SK-N-SH treated with all-trans-retinoic acid at 6 μM for 48 hours (cell line): Measurements from ENCODE around the gene NFIB.
A peak's percentile ranks its signal among the peaks of the same experiment; 100 is the strongest.

Experiments used
- ATAC-seq: fragments of 200-7000 bp; cut with Tn5 transposase; 3 replicates; pipeline ENCODE4 v1.9.1; 2020; ENCODE audit warnings: mild to moderate bottlenecking, moderate library complexity
- ARNTL ChIP-seq: fragments of 450-650 bp; formaldehyde crosslinking; IDR thresholded peaks from 2 replicates; pipeline ENCODE4 v1.5.0; 2020; ENCODE audit warnings: low read depth, mild to moderate bottlenecking, moderate library complexity, borderline replicate concordance
- BACH2 ChIP-seq: fragments of 250-450 bp; sonication (Bioruptor Pico); IDR thresholded peaks from 2 replicates; pipeline ENCODE4 v1.9.0; 2021; ENCODE audit warnings: mild to moderate bottlenecking, borderline replicate concordance
- CREB5 ChIP-seq: fragments of 250-450 bp; sonication (Bioruptor Pico); IDR thresholded peaks from 2 replicates; pipeline ENCODE4 v1.5.1; 2020; ENCODE audit warnings: low read depth, mild to moderate bottlenecking, moderate library complexity
- CSDC2 ChIP-seq: fragments of 250-450 bp; sonication (Bioruptor Pico); IDR thresholded peaks from 2 replicates; pipeline ENCODE4 v1.5.0; 2020; ENCODE audit warnings: mild to moderate bottlenecking, moderate library complexity
- ESRRG ChIP-seq: fragments of 250-450 bp; sonication (Bioruptor Pico); IDR thresholded peaks from 2 replicates; pipeline ENCODE4 v1.6.1; 2021; ENCODE audit warnings: mild to moderate bottlenecking
- ISL1 ChIP-seq: fragments of 250-450 bp; sonication (Bioruptor Pico); IDR thresholded peaks from 2 replicates; pipeline ENCODE4 v2.1.2; 2022; ENCODE audit warnings: mild to moderate bottlenecking, moderate library complexity
- RARB ChIP-seq: fragments of 250-450 bp; sonication (Bioruptor Pico); IDR thresholded peaks from 2 replicates; pipeline ENCODE4 v1.8.0; 2021; ENCODE audit warnings: mild to moderate bottlenecking, moderate library complexity
- SNAI2 ChIP-seq: fragments of 250-450 bp; sonication (Bioruptor Pico); IDR thresholded peaks from 2 replicates; pipeline ENCODE4 v1.5.0; 2020; ENCODE audit warnings: mild to moderate bottlenecking, moderate library complexity
- TCF4 ChIP-seq: fragments of 250-450 bp; sonication (Bioruptor Pico); IDR thresholded peaks from 2 replicates; pipeline ENCODE4 v1.8.0; 2021; ENCODE audit warnings: mild to moderate bottlenecking, moderate library complexity, borderline replicate concordance
- TOX ChIP-seq: fragments of 250-450 bp; sonication (Bioruptor Pico); IDR thresholded peaks from 2 replicates; pipeline ENCODE4 v1.8.0; 2021; ENCODE audit warnings: mild to moderate bottlenecking, moderate library complexity, borderline replicate concordance
- ZC3H10 ChIP-seq: fragments of 250-450 bp; sonication (Bioruptor Pico); IDR thresholded peaks from 2 replicates; pipeline ENCODE4 v1.5.1; 2021; ENCODE audit warnings: mild to moderate bottlenecking, moderate library complexity
- ZFP30 ChIP-seq: fragments of 450-650 bp; formaldehyde crosslinking; IDR thresholded peaks from 2 replicates; pipeline ENCODE4 v1.5.0; 2022; ENCODE audit warnings: mild to moderate bottlenecking, moderate library complexity
- ZNF565 ChIP-seq: fragments of 450-650 bp; formaldehyde crosslinking; conservative IDR thresholded peaks from 2 replicates; pipeline ENCODE4 v1.5.0; 2020; ENCODE audit warnings: low read depth, mild to moderate bottlenecking, moderate library complexity
- ZNF8 ChIP-seq: fragments of 450-650 bp; formaldehyde crosslinking; IDR thresholded peaks from 2 replicates; pipeline ENCODE4 v1.5.0; 2020; ENCODE audit warnings: mild to moderate bottlenecking, moderate library complexity
- TF ChIP-seq, protein P1 (sequence below): fragments of 250-450 bp; sonication (Bioruptor Pico); IDR thresholded peaks from 2 replicates; pipeline ENCODE4 v1.5.1; 2021; ENCODE audit warnings: mild to moderate bottlenecking, moderate library complexity
- TF ChIP-seq, protein P2 (sequence below): fragments of 250-450 bp; sonication (Bioruptor Pico); IDR thresholded peaks from 2 replicates; pipeline ENCODE4 v1.8.0; 2020; ENCODE audit warnings: mild to moderate bottlenecking, moderate library complexity, borderline replicate concordance
- TF ChIP-seq, protein P3 (sequence below): fragments of 250-450 bp; sonication (Bioruptor Pico); IDR thresholded peaks from 2 replicates; pipeline ENCODE4 v1.8.0; 2021; ENCODE audit warnings: low read depth, mild to moderate bottlenecking, moderate library complexity, borderline replicate concordance

NFIB gene

DNA sequence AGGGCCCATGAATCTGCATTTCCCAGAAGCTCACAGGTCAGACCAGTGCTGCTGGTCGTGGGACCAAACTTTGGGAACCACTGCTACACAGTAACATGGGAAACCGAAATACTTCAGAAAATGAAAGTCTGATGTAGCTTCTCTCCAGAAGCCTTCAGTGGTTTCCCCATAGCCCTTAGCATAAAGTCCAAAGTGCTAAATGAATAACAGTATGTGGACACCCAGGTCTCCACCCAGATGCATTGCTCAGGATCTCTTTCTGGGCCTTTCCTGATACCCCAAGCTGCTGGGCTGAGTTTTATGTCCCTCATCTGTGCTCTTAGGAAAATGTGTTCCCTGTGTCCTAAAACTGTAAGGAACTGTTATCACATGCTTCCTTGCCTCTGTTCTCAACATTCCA, 100.4 kb downstream of the NFIB start:
- ATAC-seq, result no peak

DNA sequence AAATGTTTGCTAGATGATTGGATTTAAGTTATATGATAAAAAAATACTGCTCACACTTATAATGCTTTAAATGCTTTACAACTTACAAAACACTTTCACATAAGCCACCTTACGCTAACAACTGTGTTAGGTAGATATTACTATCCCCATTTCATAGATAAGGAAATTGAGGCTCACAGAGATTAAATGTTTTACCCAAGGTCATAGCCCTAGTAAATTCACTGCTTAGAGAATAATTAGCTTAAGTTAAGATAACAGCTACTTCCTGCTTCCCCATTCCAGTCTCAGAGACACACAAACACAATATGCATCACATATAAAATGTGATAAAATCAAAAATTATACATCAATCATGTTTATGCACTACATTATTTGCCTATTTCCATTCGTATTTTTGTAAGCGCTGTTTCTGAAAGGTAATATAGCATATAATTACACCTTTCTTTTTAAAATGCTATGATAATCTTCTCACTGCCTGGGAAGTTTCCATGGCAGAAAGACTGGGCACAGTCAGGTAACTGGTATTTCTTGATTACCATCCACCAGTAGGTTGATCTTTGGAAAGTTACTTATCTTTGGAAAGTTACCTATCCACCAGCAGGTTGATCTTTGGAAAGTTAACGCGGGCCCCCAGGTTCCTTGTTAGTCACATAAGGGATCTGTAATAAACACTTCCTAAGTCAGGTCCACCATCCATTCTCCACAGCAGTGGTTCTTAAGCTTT, 101.1 kb downstream of the NFIB start:
- no peak for ATAC-seq
- no peak for TF ChIP-seq ZC3H10 (CRISPR knock-in tag)
- no peak for TF ChIP-seq CSDC2
- TF ChIP-seq ZNF8 (CRISPR knock-in tag), result no peak
- TF ChIP-seq ZNF565, result no peak
- no peak for TF ChIP-seq CREB5 (CRISPR knock-in tag)
- TF ChIP-seq, protein P1, sequence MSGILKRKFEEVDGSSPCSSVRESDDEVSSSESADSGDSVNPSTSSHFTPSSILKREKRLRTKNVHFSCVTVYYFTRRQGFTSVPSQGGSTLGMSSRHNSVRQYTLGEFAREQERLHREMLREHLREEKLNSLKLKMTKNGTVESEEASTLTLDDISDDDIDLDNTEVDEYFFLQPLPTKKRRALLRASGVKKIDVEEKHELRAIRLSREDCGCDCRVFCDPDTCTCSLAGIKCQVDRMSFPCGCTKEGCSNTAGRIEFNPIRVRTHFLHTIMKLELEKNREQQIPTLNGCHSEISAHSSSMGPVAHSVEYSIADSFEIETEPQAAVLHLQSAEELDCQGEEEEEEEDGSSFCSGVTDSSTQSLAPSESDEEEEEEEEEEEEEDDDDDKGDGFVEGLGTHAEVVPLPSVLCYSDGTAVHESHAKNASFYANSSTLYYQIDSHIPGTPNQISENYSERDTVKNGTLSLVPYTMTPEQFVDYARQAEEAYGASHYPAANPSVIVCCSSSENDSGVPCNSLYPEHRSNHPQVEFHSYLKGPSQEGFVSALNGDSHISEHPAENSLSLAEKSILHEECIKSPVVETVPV (CRISPR knock-in tag), result no peak

More for the DNA sequence above, 100.4 kb downstream of the NFIB start:
- TF ChIP-seq, protein P2, sequence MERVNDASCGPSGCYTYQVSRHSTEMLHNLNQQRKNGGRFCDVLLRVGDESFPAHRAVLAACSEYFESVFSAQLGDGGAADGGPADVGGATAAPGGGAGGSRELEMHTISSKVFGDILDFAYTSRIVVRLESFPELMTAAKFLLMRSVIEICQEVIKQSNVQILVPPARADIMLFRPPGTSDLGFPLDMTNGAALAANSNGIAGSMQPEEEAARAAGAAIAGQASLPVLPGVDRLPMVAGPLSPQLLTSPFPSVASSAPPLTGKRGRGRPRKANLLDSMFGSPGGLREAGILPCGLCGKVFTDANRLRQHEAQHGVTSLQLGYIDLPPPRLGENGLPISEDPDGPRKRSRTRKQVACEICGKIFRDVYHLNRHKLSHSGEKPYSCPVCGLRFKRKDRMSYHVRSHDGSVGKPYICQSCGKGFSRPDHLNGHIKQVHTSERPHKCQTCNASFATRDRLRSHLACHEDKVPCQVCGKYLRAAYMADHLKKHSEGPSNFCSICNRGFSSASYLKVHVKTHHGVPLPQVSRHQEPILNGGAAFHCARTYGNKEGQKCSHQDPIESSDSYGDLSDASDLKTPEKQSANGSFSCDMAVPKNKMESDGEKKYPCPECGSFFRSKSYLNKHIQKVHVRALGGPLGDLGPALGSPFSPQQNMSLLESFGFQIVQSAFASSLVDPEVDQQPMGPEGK (CRISPR knock-in tag), result no peak
- TF ChIP-seq ZFP30, result no peak
- TF ChIP-seq CREB5 (CRISPR knock-in tag), result no peak
- TF ChIP-seq, all 23 proteins: peak for 0

- peak; percentile 48 for ATAC-seq
- TF ChIP-seq ZC3H10 (CRISPR knock-in tag) (peak; percentile 58; the same call in 1 of the 2 replicates), ISL1 (CRISPR knock-in tag) (peak; percentile 85), ZNF565 (no peak)
Measured at GRCh38 chr9:14212077-14212476, 101.9 kb downstream of the NFIB start.

DNA sequence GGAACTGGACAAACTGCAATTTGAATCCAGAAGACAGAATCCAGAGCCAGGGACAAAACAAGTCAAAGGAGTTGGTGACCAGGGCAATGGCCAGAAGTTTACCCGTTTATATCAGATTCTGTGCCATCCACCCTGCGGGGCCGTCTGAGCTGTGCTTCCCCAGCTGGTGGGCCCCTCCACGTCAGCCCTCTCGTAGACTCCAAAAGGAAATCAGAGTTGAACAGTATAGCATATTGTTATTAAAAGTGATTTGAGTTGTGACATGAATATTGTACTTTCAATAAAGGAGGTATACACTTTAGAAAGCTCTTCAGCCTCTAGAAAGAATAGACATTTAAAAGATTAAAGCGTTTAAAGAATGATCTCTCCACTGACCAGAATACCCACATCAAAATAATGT, 102.4 kb downstream of the NFIB start:
- no peak for ATAC-seq

More for the DNA sequence above, 102.4 kb downstream of the NFIB start:
- no peak for TF ChIP-seq BACH2
- no peak for TF ChIP-seq RARB
- TF ChIP-seq CREB5 (CRISPR knock-in tag), result no peak
- TF ChIP-seq TCF4 (CRISPR knock-in tag), result no peak
- TF ChIP-seq ZNF8 (CRISPR knock-in tag), result no peak
- no peak for TF ChIP-seq ZC3H10 (CRISPR knock-in tag)
- TF ChIP-seq CSDC2, result no peak
- no peak for TF ChIP-seq ISL1 (CRISPR knock-in tag)
- no peak for TF ChIP-seq ARNTL (CRISPR knock-in tag)
- TF ChIP-seq, protein P3, sequence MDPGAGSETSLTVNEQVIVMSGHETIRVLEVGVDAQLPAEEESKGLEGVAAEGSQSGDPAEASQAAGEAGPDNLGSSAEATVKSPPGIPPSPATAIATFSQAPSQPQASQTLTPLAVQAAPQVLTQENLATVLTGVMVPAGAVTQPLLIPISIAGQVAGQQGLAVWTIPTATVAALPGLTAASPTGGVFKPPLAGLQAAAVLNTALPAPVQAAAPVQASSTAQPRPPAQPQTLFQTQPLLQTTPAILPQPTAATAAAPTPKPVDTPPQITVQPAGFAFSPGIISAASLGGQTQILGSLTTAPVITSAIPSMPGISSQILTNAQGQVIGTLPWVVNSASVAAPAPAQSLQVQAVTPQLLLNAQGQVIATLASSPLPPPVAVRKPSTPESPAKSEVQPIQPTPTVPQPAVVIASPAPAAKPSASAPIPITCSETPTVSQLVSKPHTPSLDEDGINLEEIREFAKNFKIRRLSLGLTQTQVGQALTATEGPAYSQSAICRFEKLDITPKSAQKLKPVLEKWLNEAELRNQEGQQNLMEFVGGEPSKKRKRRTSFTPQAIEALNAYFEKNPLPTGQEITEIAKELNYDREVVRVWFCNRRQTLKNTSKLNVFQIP (CRISPR knock-in tag), result no peak
- no peak for TF ChIP-seq ZFP30
- TF ChIP-seq TOX (CRISPR knock-in tag), result no peak
- TF ChIP-seq SNAI2, result no peak
- no peak for TF ChIP-seq ESRRG (CRISPR knock-in tag)
